SU-DHL-6 (cell line): ENCODE measurements around the gene PXDC1.

ENCODE experiments used
- CTCF ChIP-seq: fragments of 200-600 bp; sonication (generic); IDR thresholded peaks from one replicate; pipeline ENCODE4 v1.5.1; 2017; ENCODE audit warnings: antibody characterized with exemption, mild to moderate bottlenecking, low read length, moderate library complexity; ENCODE audit not compliant: insufficient read depth, poor library complexity, severe bottlenecking
- EZH2phosphoT487 ChIP-seq: fragments of 200-600 bp; sonication (generic), shearing (Covaris generic); conservative IDR thresholded peaks from 2 replicates; pipeline ENCODE4 v1.6.1; 2018; ENCODE audit warnings: mild to moderate bottlenecking, antibody characterized with exemption, low read length, moderate library complexity, mixed read lengths

GRCh38 chr6:3740551-3741476 lies 10.7 kb downstream of the PXDC1 start:
- TF ChIP-seq CTCF = no peak
- TF ChIP-seq EZH2phosphoT487 = no peak
